B cell (primary cell): Measurements from ENCODE around the gene GSC2. TPM values are rescaled to one million over a fixed set of nuclear protein-coding genes. Genes with fewer than 3 reads are reported as not detected.
A peak's percentile ranks its signal among the peaks of the same experiment; 100 is the strongest.

Experiments used
- ATAC-seq: fragments of 200-7000 bp; cut with Tn5 transposase; one replicate; pipeline ENCODE4 v1.10.0; 2021; ENCODE audit warnings: low read depth, mild to moderate bottlenecking, moderate number of reproducible peaks, moderate library complexity
- CTCF ChIA-PET: fragments of 350-600 bp; sonication (Branson Sonifier 250); formaldehyde crosslinking; loops from one replicate; lab custom pipeline; 2021; ENCODE audit warnings: antibody characterized with exemption, inconsistent platforms; lab: Charles Lee
- POLR2A ChIA-PET: fragments of 350-600 bp; sonication (Branson Sonifier 250); formaldehyde crosslinking; loops from one replicate; lab custom pipeline; 2021; ENCODE audit warnings: antibody characterized with exemption; lab: Charles Lee
- DNase-seq: peaks from one replicate; pipeline ENCODE4 v3.0.0; 2013
- H2AFZ ChIP-seq: 2 replicates; pipeline ENCODE4 v1.6.1; 2012; ENCODE audit warnings: mild to moderate bottlenecking, low read depth, low read length; ENCODE audit not compliant: insufficient read depth, poor library complexity, severe bottlenecking
- H3K27ac ChIP-seq, 2 donors: 1 replicate in 1 of 2; 2 replicates in 1 of 2; pipeline ENCODE4 v1.5.1; 2012 to 2013; ENCODE audit warnings: low read length in 2 of 2, mild to moderate bottlenecking in 2 of 2, moderate library complexity in 1 of 2
- H3K27me3 ChIP-seq, 4 experiments: fragments of 200-600 bp in 1 of 4; sonication (generic) in 1 of 4; replicated peaks in 1 of 4; 1 replicate in 2 of 4; 2 replicates in 2 of 4; pipeline versions ENCODE4 v1.6.1 to v1.7.0; 2013 to 2016; ENCODE audit warnings: low read length in 3 of 4, mild to moderate bottlenecking in 2 of 4, mixed read lengths in 1 of 4, moderate library complexity in 1 of 4; ENCODE audit not compliant: insufficient read depth in 4 of 4, control insufficient read depth in 3 of 4; ENCODE audit errors: control extremely low read depth in 1 of 4
- H3K36me3 ChIP-seq, 2 experiments: replicated peaks in 1 of 2; 1 replicate in 1 of 2; 2 replicates in 1 of 2; pipeline versions ENCODE4 v1.6.1 to v1.7.1; 2013; ENCODE audit warnings: low read length in 1 of 2; ENCODE audit not compliant: insufficient read depth in 2 of 2, control insufficient read depth in 1 of 2; ENCODE audit errors: control extremely low read depth in 1 of 2, extremely low read depth in 1 of 2
- H3K4me1 ChIP-seq, 2 donors: fragments of 200-600 bp in 1 of 2; sonication (generic) in 1 of 2; 1 replicate in 1 of 2; 2 replicates in 1 of 2; pipeline versions ENCODE4 v1.5.1 to v1.6.1; 2013 to 2017; ENCODE audit warnings: low read length in 2 of 2; ENCODE audit not compliant: control insufficient read depth in 2 of 2, insufficient read depth in 2 of 2
- H3K4me2 ChIP-seq: replicated peaks from 2 replicates; pipeline ENCODE3; 2012; ENCODE audit warnings: mild to moderate bottlenecking, low read depth, low read length; ENCODE audit not compliant: poor library complexity, severe bottlenecking
- H3K4me3 ChIP-seq, 5 experiments: fragments of 200-600 bp in 1 of 5; sonication (generic) in 1 of 5; 1 replicate in 3 of 5; 2 replicates in 2 of 5; pipeline versions ENCODE4 v1.5.1 to v1.7.0; 2011 to 2016; ENCODE audit warnings: low read length in 4 of 5, mild to moderate bottlenecking in 4 of 5, low read depth in 2 of 5, control low read depth in 1 of 5, moderate library complexity in 1 of 5; ENCODE audit not compliant: insufficient read depth in 1 of 5; ENCODE audit errors: control extremely low read depth in 1 of 5, extremely low read depth in 1 of 5
- H3K79me2 ChIP-seq: fragments of 200-600 bp; sonication (generic); one replicate; pipeline ENCODE4 v1.6.0; 2016; ENCODE audit warnings: low read length; ENCODE audit not compliant: control insufficient read depth, insufficient read depth
- H3K9ac ChIP-seq: fragments of 200-600 bp; sonication (generic); 2 replicates; pipeline ENCODE4 v1.6.1; 2017; ENCODE audit warnings: mild to moderate bottlenecking, low read length, moderate library complexity
- H3K9me3 ChIP-seq, 3 donors: one replicate each; pipeline versions ENCODE4 v1.6.1 to v1.7.1; 2013; ENCODE audit warnings: low read length in 2 of 3; ENCODE audit not compliant: control insufficient read depth in 2 of 3, insufficient read depth in 1 of 3; ENCODE audit errors: control extremely low read depth in 1 of 3
- H4K20me1 ChIP-seq: 2 replicates; pipeline ENCODE4 v1.6.0; 2012; ENCODE audit warnings: mild to moderate bottlenecking, low read length; ENCODE audit not compliant: insufficient read depth, control insufficient read depth, poor library complexity, severe bottlenecking
- H3K27ac Mint-ChIP-seq: one replicate; pipeline ENCODE4 v1.8.0; 2021; ENCODE audit warnings: mixed read lengths
- H3K27me3 Mint-ChIP-seq: one replicate; pipeline ENCODE4 v1.8.0; 2021; ENCODE audit warnings: mixed read lengths
- H3K4me1 Mint-ChIP-seq: one replicate; pipeline ENCODE4 v1.8.0; 2021; ENCODE audit warnings: mixed read lengths
- H3K4me3 Mint-ChIP-seq: one replicate; pipeline ENCODE4 v1.8.0; 2021; ENCODE audit warnings: mixed read lengths
- H3K9me3 Mint-ChIP-seq: one replicate; pipeline ENCODE4 v1.8.0; 2022; ENCODE audit warnings: mixed read lengths; ENCODE audit not compliant: insufficient read depth
- EZH2 ChIP-seq: IDR thresholded peaks from 2 replicates; pipeline ENCODE4 v1.6.1; 2012; ENCODE audit warnings: borderline replicate concordance, low read depth, mild to moderate bottlenecking, moderate library complexity, low read length; ENCODE audit not compliant: insufficient read depth, poor library complexity, severe bottlenecking
- WGBS: methylation state at CpG from one replicate; pipeline ENCODE4 v1.1.5; 2013; ENCODE audit warnings: missing lambda C conversion rate; ENCODE audit not compliant: insufficient coverage; 5-methylcytosine and 5-hydroxymethylcytosine counted together
- intact Hi-C: fragments of 100-400 bp; cut with micrococcal nuclease; formaldehyde crosslinking; loops from one replicate; pipeline ENCODE4 v1.10.0; 2022
- polyA plus RNA-seq: library from polyadenylated mRNA; depleted of rRNA; stranded (reverse); fragments of >200 nt; gene quantifications from 2 replicates; pipeline ENCODE4 v1.2.3, GENCODE V29; 2012
- total RNA-seq, 2 donors: library from RNA; stranded (reverse); fragments of 120-200 nt in 1 of 2; gene quantifications; 1 replicate in 1 of 2; 2 replicates in 1 of 2; pipeline versions ENCODE4 v1.2.3 to v1.2.4, GENCODE V29; 2013 to 2022
- TF ChIP-seq, protein P1 (sequence below): fragments of 200-600 bp; IDR thresholded peaks from one replicate; pipeline ENCODE4 v1.8.0; 2022; ENCODE audit warnings: antibody characterized with exemption, mild to moderate bottlenecking

The GSC2 gene
- total and polyA plus RNA-seq, 2 donors (not counting 1 experiment from before 2014, with no cell fraction given): not detected

DNA sequence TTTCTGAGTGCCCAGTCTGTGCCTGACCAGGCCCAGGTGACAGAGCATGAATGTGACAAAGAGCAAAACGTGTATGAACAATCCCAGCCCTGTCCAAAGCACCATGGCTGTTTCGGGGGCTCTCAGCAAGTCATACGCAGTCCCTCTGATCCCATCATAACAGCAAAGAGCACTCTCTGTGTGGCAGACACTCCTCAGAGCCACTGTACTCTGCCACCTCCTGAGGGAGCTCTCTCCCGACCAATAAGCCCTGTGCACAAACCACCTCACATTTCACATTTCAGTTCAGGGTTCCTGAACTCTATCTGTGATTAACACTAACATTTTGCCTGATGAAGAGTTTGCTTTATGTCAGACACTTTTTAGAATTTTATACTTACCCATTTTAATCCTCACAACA is 34.5 kb downstream of the GSC2 start:
- DNase-seq: peak; percentile 1
- POLR2A ChIA-PET: no interaction called here
- intact Hi-C loops: no loop called here
- H3K27ac ChIP-seq: no peak overlapping the region
- H3K4me3 ChIP-seq: no peak overlapping the region
- no peak overlapping the region for H3K4me2 ChIP-seq
- peaks cover 58 to 65% of the 10 kb centered on the region in 2 donors for H3K4me1 ChIP-seq
- H3K4me1 Mint-ChIP-seq: peaks cover 75% of the 10 kb centered on the region
- H4K20me1 ChIP-seq: peaks cover 74% of the 10 kb centered on the region
- H3K27me3 ChIP-seq: no peaks in the 10 kb centered on the region
- CTCF ChIA-PET: no interaction called here
- H3K4me3 Mint-ChIP-seq: no peak overlapping the region
- H3K79me2 ChIP-seq: peaks cover 99% of the 10 kb centered on the region
- 71% methylated on average over 4 of the region's 4 CpGs for WGBS
- H3K9ac ChIP-seq: no peak overlapping the region
- no peak for TF ChIP-seq EZH2
- TF ChIP-seq, protein P1, sequence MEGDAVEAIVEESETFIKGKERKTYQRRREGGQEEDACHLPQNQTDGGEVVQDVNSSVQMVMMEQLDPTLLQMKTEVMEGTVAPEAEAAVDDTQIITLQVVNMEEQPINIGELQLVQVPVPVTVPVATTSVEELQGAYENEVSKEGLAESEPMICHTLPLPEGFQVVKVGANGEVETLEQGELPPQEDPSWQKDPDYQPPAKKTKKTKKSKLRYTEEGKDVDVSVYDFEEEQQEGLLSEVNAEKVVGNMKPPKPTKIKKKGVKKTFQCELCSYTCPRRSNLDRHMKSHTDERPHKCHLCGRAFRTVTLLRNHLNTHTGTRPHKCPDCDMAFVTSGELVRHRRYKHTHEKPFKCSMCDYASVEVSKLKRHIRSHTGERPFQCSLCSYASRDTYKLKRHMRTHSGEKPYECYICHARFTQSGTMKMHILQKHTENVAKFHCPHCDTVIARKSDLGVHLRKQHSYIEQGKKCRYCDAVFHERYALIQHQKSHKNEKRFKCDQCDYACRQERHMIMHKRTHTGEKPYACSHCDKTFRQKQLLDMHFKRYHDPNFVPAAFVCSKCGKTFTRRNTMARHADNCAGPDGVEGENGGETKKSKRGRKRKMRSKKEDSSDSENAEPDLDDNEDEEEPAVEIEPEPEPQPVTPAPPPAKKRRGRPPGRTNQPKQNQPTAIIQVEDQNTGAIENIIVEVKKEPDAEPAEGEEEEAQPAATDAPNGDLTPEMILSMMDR: no peak
- ATAC-seq: no peak
- H3K27me3 Mint-ChIP-seq: no peaks in the 10 kb centered on the region
- no peak overlapping the region for H2AFZ ChIP-seq
- peaks cover 0 to 8% of the 10 kb centered on the region in 2 experiments for H3K36me3 ChIP-seq
- no peaks in the 10 kb centered on the region for H3K9me3 ChIP-seq
- no peaks in the 10 kb centered on the region for H3K9me3 Mint-ChIP-seq
- peak overlapping the region; percentile 56 for H3K27ac Mint-ChIP-seq

DNA sequence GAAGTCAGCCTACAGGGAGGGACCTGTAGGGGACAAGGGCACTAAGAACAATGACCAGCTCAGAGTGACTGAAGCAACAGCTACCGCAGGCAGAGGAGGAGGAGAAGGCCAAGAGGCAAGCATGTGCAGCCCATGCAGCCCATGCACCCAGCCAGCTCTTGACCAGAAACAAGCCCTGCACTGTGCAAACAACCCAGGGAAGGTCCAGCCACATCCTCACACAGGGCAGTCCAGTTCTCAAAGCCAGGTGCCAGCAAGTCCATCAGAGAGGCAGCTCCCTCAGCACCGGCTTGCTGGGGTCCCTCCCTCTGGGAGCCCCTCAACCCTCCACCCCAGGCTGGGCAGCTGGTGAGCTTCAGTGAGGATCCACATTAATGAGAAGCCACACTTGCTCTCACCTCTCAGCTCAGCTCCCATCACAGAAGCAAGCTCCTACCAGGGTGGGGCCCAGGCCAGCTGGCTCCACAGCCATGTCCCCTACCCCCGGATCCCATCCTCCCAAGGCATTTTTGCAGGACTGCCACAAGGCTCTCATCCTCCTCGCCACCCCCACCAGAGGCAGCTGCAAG is 35.0 kb downstream of the GSC2 start:
- Histone ChIP-seq H3K4me3 (no peak overlapping the region), H3K4me2 (no peak overlapping the region), H4K20me1 (peaks cover 68% of the 10 kb centered on the region), H3K9ac (no peak overlapping the region), H3K27ac (no peak overlapping the region), H3K9me3 (no peaks in the 10 kb centered on the region), H3K36me3 (peaks cover 0 to 8% of the 10 kb centered on the region in 2 experiments), H3K4me1 (peaks cover 55 to 65% of the 10 kb centered on the region in 2 donors), H3K79me2 (peaks cover 99% of the 10 kb centered on the region), H2AFZ (no peak overlapping the region), H3K27me3 (no peaks in the 10 kb centered on the region)
- H3K27ac Mint-ChIP-seq: no peak overlapping the region
- no peaks in the 10 kb centered on the region for H3K27me3 Mint-ChIP-seq
- CTCF ChIA-PET: no interaction called here
- ATAC-seq (no peak), DNase-seq (peak; percentile 4)
- peaks cover 73% of the 10 kb centered on the region for H3K4me1 Mint-ChIP-seq
- 96% methylated on average over 3 of the region's 4 CpGs for WGBS
- H3K9me3 Mint-ChIP-seq: no peaks in the 10 kb centered on the region
- TF ChIP-seq, protein P1: no peak
- TF ChIP-seq EZH2: no peak
- no peak overlapping the region for H3K4me3 Mint-ChIP-seq
- intact Hi-C loops: no loop called here
- POLR2A ChIA-PET: no interaction called here
